H9 (cell line): ENCODE measurements around the gene KAZN. TPM values are rescaled to one million over a fixed set of nuclear protein-coding genes. Genes with fewer than 3 reads are reported as not detected.
A peak's percentile ranks its signal among the peaks of the same experiment; 100 is the strongest.

Source experiments
- DNase-seq: peaks from one replicate; pipeline ENCODE4 v3.0.0-alpha.2; 2017
- H2AFZ ChIP-seq: one replicate; pipeline ENCODE4 v1.6.1; 2013; ENCODE audit warnings: mild to moderate bottlenecking, low read length, control low read depth, moderate library complexity
- H2AK5ac ChIP-seq: 2 replicates; pipeline ENCODE4 v1.6.1; 2013; ENCODE audit warnings: low read length, control low read depth, mixed read lengths; ENCODE audit not compliant: insufficient read length
- H2BK120ac ChIP-seq: one replicate; pipeline ENCODE4 v1.6.1; 2013; ENCODE audit warnings: low read depth, mild to moderate bottlenecking, low read length, control low read depth, inconsistent platforms; ENCODE audit not compliant: poor library complexity, severe bottlenecking
- H2BK12ac ChIP-seq: 2 replicates; pipeline ENCODE4 v1.6.1; 2013; ENCODE audit warnings: low read length, control low read depth, mixed read lengths, low read depth; ENCODE audit not compliant: insufficient read length
- H2BK15ac ChIP-seq: 2 replicates; pipeline ENCODE4 v1.6.1; 2013; ENCODE audit warnings: low read depth, low read length, control low read depth
- H2BK20ac ChIP-seq: one replicate; pipeline ENCODE4 v1.6.1; 2013; ENCODE audit warnings: low read depth, mild to moderate bottlenecking, low read length, control low read depth, inconsistent platforms; ENCODE audit not compliant: poor library complexity, severe bottlenecking
- H2BK5ac ChIP-seq: 2 replicates; pipeline ENCODE4 v1.6.1; 2013; ENCODE audit warnings: low read length, control low read depth, mixed read lengths; ENCODE audit not compliant: insufficient read length
- H3K14ac ChIP-seq: 2 replicates; pipeline ENCODE4 v1.6.1; 2013; ENCODE audit warnings: low read length, control low read depth; ENCODE audit not compliant: insufficient read depth
- H3K18ac ChIP-seq: 2 replicates; pipeline ENCODE4 v1.6.1; 2013; ENCODE audit warnings: low read depth, mild to moderate bottlenecking, mixed read lengths, low read length, control low read depth; ENCODE audit not compliant: insufficient read length
- H3K23ac ChIP-seq: 2 replicates; pipeline ENCODE4 v1.6.1; 2013; ENCODE audit warnings: low read length, control low read depth, mixed read lengths, low read depth; ENCODE audit not compliant: insufficient read length
- H3K23me2 ChIP-seq: 2 replicates; pipeline ENCODE4 v1.6.1; 2013; ENCODE audit warnings: low read depth, mild to moderate bottlenecking, mixed read lengths, low read length, control low read depth; ENCODE audit not compliant: insufficient read length, poor library complexity, severe bottlenecking
- H3K27ac ChIP-seq: 2 replicates; pipeline ENCODE4 v1.5.1; 2013; ENCODE audit warnings: low read length, control low read depth, mixed read lengths, low read depth; ENCODE audit not compliant: insufficient read length
- H3K27me3 ChIP-seq: 2 replicates; pipeline ENCODE4 v1.6.1; 2013; ENCODE audit warnings: low read length, control low read depth, inconsistent platforms; ENCODE audit not compliant: insufficient read depth
- H3K4ac ChIP-seq: 2 replicates; pipeline ENCODE4 v1.6.1; 2013; ENCODE audit warnings: low read depth, mild to moderate bottlenecking, control low read depth, inconsistent platforms, low read length, moderate library complexity
- H3K4me1 ChIP-seq: 2 replicates; pipeline ENCODE4 v1.6.1; 2013; ENCODE audit warnings: low read length, control low read depth, inconsistent platforms; ENCODE audit not compliant: insufficient read depth
- H3K4me2 ChIP-seq: 2 replicates; pipeline ENCODE4 v1.6.1; 2013; ENCODE audit warnings: low read length, control low read depth, mixed read lengths; ENCODE audit not compliant: insufficient read length, insufficient read depth
- H3K56ac ChIP-seq: 2 replicates; pipeline ENCODE4 v1.6.1; 2013; ENCODE audit warnings: low read depth, mild to moderate bottlenecking, mixed read lengths, low read length, control low read depth; ENCODE audit not compliant: insufficient read length
- H3K79me1 ChIP-seq: 2 replicates; pipeline ENCODE4 v1.6.1; 2013; ENCODE audit warnings: low read depth, mild to moderate bottlenecking, moderate library complexity, low read length, control low read depth, inconsistent platforms; ENCODE audit not compliant: insufficient read depth, poor library complexity, severe bottlenecking
- H3K79me2 ChIP-seq: 2 replicates; pipeline ENCODE4 v1.6.1; 2013; ENCODE audit warnings: low read length, control low read depth, inconsistent platforms; ENCODE audit not compliant: insufficient read depth
- H3K9ac ChIP-seq: 2 replicates; pipeline ENCODE4 v1.6.1; 2013; ENCODE audit warnings: low read length, control low read depth, mixed read lengths; ENCODE audit not compliant: insufficient read length; ENCODE audit errors: extremely low read depth
- H3K9me3 ChIP-seq: one replicate; pipeline ENCODE4 v1.6.1; 2013; ENCODE audit warnings: low read depth, low read length, inconsistent platforms; ENCODE audit not compliant: control insufficient read depth
- H3T11ph ChIP-seq: one replicate; pipeline ENCODE4 v1.6.1; 2013; ENCODE audit warnings: mild to moderate bottlenecking, low read length, control low read depth, inconsistent platforms
- H4K20me1 ChIP-seq: one replicate; pipeline ENCODE4 v1.6.1; 2013; ENCODE audit not compliant: control insufficient read depth, insufficient read length, insufficient read depth
- H4K5ac ChIP-seq: 2 replicates; pipeline ENCODE4 v1.6.1; 2013; ENCODE audit warnings: low read depth, mild to moderate bottlenecking, mixed read lengths, low read length, control low read depth; ENCODE audit not compliant: insufficient read length
- H4K8ac ChIP-seq: replicated peaks from 2 replicates; pipeline ENCODE4 v1.6.1; 2013; ENCODE audit warnings: low read length, control low read depth, mixed read lengths, low read depth; ENCODE audit not compliant: insufficient read length
- H4K91ac ChIP-seq: 2 replicates; pipeline ENCODE4 v1.6.1; 2013; ENCODE audit warnings: low read depth, mild to moderate bottlenecking, moderate library complexity, mixed read lengths, low read length, control low read depth; ENCODE audit not compliant: insufficient read length
- H3K27ac Mint-ChIP-seq, 3 experiments: 2 replicates in 2 of 3; 3 replicates in 1 of 3; pipeline ENCODE4 v1.8.0; 2020 to 2021; ENCODE audit warnings: mixed read lengths in 3 of 3, mild to moderate bottlenecking in 1 of 3, moderate library complexity in 1 of 3
- H3K27me3 Mint-ChIP-seq: 2 replicates; pipeline ENCODE4 v1.8.0; 2021; ENCODE audit warnings: low read depth, mild to moderate bottlenecking, moderate library complexity, mixed read lengths
- H3K36me3 Mint-ChIP-seq, 3 experiments: 2 replicates in 2 of 3; 3 replicates in 1 of 3; pipeline ENCODE4 v1.8.0; 2020 to 2021; ENCODE audit warnings: low read depth in 3 of 3, mixed read lengths in 3 of 3; ENCODE audit not compliant: insufficient read depth in 1 of 3
- H3K4me1 Mint-ChIP-seq, 2 experiments: 2 replicates each; pipeline ENCODE4 v1.8.0; 2020; ENCODE audit warnings: mixed read lengths in 2 of 2
- H3K4me3 Mint-ChIP-seq, 2 experiments: 2 replicates in 1 of 2; 3 replicates in 1 of 2; pipeline ENCODE4 v1.8.0; 2020 to 2021; ENCODE audit warnings: mild to moderate bottlenecking in 2 of 2, mixed read lengths in 2 of 2, moderate library complexity in 1 of 2
- H3K9me3 Mint-ChIP-seq, 2 experiments: 2 replicates in 1 of 2; 3 replicates in 1 of 2; pipeline ENCODE4 v1.8.0; 2020; ENCODE audit warnings: mild to moderate bottlenecking in 2 of 2, mixed read lengths in 2 of 2, moderate library complexity in 1 of 2
- WGBS: extraction: QIAGEN DNeasy Blood & Tissue Kit; methylation state at CpG from one replicate; pipeline ENCODE4 v1.1.7; 2013; ENCODE audit warnings: missing lambda C conversion rate, low lambda C conversion rate, mixed read lengths; ENCODE audit not compliant: insufficient read length; ENCODE audit errors: extremely low coverage; 5-methylcytosine and 5-hydroxymethylcytosine counted together
- total RNA-seq: library from RNA; stranded (reverse); gene quantifications from 2 replicates; pipeline ENCODE4 v1.2.1, GENCODE V29; 2021
- TF ChIP-seq, protein P1 (sequence below): fragments of 200-600 bp; sonication (generic); conservative IDR thresholded peaks from 3 replicates; pipeline ENCODE4 v1.8.0; 2021; ENCODE audit warnings: antibody characterized with exemption, mild to moderate bottlenecking

KAZN gene
- total RNA-seq, 1 experiment from 2014 or later, result 7.6 TPM

DNA sequence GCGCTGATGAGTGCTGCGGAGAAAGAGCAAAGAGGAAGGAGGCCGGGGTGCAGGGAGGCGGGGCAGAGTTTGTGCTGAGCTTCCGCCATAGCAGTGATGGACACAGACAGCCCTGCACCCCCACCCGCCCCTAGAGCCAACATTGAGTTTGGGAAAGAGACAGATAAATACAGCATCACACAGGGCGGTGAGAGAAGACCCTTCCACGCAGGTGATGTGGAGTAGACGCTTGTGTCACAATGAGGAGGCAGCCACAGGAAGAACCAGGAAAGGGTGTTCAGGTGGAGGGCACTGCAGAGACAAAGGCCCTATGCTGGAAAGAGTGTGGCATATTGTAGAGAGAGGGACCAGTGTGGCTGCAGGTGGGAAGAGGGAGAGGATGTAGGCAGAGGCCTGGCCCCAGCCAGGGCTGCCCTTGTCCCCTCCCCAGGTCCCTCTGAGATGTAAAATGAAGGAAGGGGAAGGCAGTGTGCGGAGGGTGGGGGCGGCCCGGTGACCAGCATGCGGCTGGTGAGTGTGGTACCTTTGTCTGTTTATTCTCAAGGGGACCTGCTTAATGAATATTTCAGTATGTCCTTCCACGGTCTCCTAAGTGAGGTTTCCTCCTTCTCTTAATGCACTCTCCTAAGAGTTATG lies 360.7 kb downstream of the KAZN start:
- Mint-ChIP-seq H3K4me1 (peaks cover 0 to 16% of the 10 kb centered on the region in 2 experiments; a peak in 3 of 4 replicates), H3K27ac (peak overlapping the region in 2 of 3 experiments; percentile 9 to 82; a peak in 2 of 7 replicates), H3K4me3 (no peak overlapping the region), H3K36me3 (peaks cover 0 to 10% (median 4%) of the 10 kb centered on the region in 3 experiments; a peak in 4 of 7 replicates), H3K9me3 (no peaks in the 10 kb centered on the region), H3K27me3 (no peaks in the 10 kb centered on the region)
- Histone ChIP-seq H4K20me1 (no peaks in the 10 kb centered on the region), H3K79me2 (no peaks in the 10 kb centered on the region), H2BK120ac (no peak overlapping the region), H3K4ac (no peak overlapping the region), H3K14ac (no peak overlapping the region), H2BK15ac (no peak overlapping the region), H3K27me3 (no peaks in the 10 kb centered on the region), H3K56ac (no peak overlapping the region), H3K9me3 (no peaks in the 10 kb centered on the region), H2BK12ac (no peak overlapping the region), H3K79me1 (no peaks in the 10 kb centered on the region), H3K4me1 (no peaks in the 10 kb centered on the region), H3T11ph (no peak overlapping the region), H3K27ac (no peak overlapping the region), H4K5ac (no peak overlapping the region), H3K23ac (no peak overlapping the region), H3K9ac (no peak overlapping the region), H3K23me2 (no peaks in the 10 kb centered on the region), H3K18ac (no peak overlapping the region), H2AFZ (no peak overlapping the region), H3K4me2 (no peak overlapping the region), H2BK5ac (no peak overlapping the region), H4K91ac (no peak overlapping the region), H4K8ac (no peak overlapping the region), H2BK20ac (no peak overlapping the region), H2AK5ac (no peak overlapping the region)
- TF ChIP-seq, protein P1, sequence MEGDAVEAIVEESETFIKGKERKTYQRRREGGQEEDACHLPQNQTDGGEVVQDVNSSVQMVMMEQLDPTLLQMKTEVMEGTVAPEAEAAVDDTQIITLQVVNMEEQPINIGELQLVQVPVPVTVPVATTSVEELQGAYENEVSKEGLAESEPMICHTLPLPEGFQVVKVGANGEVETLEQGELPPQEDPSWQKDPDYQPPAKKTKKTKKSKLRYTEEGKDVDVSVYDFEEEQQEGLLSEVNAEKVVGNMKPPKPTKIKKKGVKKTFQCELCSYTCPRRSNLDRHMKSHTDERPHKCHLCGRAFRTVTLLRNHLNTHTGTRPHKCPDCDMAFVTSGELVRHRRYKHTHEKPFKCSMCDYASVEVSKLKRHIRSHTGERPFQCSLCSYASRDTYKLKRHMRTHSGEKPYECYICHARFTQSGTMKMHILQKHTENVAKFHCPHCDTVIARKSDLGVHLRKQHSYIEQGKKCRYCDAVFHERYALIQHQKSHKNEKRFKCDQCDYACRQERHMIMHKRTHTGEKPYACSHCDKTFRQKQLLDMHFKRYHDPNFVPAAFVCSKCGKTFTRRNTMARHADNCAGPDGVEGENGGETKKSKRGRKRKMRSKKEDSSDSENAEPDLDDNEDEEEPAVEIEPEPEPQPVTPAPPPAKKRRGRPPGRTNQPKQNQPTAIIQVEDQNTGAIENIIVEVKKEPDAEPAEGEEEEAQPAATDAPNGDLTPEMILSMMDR, result no peak
- WGBS, result no CpG with 5 or more reads among the region's 14 CpGs
- no peak for DNase-seq
